ENCODE data around the gene HOPX.

HOPX gene

DNA sequence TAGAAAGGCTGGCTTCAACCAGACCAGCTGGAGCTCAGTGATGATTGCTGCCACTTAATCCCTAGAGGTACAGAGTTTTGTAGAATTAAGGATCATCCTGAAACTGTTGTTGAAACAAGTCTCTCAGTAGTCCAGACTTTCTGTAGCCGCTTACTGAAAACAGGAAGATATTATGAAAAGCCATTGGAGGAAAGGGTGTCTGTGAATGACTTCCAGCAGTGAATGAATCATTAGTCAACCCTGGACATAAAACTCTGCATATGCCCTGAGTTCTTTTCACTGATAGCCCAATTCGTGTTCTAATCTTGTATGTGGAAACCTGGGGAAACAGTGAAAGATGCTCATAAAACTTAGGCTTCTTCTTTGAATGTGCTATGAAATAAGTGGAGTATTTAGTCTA, 14.8 kb downstream of the HOPX start:
- no peak overlapping the region for H3K4me3 ChIP-seq (ENCODE audit: low read depth, low read length)
- DNase-seq (ENCODE audit: low read depth) = no peak
- TF ChIP-seq, protein P1, sequence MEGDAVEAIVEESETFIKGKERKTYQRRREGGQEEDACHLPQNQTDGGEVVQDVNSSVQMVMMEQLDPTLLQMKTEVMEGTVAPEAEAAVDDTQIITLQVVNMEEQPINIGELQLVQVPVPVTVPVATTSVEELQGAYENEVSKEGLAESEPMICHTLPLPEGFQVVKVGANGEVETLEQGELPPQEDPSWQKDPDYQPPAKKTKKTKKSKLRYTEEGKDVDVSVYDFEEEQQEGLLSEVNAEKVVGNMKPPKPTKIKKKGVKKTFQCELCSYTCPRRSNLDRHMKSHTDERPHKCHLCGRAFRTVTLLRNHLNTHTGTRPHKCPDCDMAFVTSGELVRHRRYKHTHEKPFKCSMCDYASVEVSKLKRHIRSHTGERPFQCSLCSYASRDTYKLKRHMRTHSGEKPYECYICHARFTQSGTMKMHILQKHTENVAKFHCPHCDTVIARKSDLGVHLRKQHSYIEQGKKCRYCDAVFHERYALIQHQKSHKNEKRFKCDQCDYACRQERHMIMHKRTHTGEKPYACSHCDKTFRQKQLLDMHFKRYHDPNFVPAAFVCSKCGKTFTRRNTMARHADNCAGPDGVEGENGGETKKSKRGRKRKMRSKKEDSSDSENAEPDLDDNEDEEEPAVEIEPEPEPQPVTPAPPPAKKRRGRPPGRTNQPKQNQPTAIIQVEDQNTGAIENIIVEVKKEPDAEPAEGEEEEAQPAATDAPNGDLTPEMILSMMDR (IDR thresholded peaks at IDR 0.05; ENCODE audit: control insufficient read depth, extremely low read depth, insufficient read depth) = no peak

DNA sequence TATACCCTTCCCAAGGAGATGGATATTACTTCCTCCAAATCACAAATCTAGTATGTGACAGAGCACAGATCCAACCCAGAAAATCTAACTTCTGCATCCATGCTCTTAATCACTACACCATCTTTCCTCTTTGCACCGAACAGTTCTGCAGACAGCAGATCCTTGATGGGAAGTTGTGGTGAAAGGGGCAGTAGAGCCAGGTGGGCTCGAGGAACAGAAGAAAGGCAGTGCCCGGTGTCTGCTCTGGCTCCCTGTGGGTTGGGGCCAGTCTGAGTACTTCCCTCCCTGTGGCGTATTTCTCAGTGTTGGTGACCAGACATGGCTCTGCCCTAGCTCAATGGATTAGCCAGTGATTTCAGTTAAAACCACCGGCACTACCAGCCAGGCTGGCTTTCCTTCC, 15.3 kb downstream of the HOPX start:
- H3K4me3 ChIP-seq (ENCODE audit: low read depth, low read length) = no peak overlapping the region
- TF ChIP-seq, protein P1 (IDR thresholded peaks at IDR 0.05; ENCODE audit: control insufficient read depth, extremely low read depth, insufficient read depth) = no peak
- DNase-seq (ENCODE audit: low read depth) = no peak

DNA sequence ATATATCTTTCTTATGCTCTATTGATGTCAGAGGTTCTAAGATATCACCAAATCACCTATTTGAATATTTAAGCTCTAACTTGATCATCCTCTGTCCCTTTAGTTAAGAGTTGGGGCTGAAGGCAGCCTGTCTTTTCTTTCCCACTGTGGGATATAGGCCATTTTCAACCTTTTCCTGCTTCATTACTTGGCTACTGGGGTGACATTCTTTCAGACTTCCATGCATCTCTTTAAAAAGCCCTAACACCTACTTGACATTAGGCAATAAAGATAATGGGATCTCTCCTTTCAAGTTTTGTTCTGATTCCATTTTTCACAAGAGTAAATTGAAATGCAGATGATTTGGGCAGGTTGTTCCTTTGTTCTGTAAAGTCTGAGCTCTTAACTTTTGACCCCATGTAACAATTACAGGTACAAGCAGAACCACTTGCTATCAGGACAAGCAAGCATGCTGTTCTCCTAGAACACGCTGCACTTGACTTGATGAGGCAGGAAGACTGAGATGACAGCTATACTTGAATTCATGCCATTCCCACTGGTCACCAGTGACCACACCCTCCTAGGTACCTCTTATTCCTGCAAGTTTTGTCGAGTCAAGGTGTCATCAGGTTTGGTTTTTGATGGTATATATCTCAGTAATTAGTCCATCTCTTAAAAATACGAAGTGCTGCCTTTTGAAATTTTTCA, 18.2 kb downstream of the HOPX start:
- no peak overlapping the region for H3K4me3 ChIP-seq (ENCODE audit: low read depth, low read length)
- TF ChIP-seq, protein P1 (IDR thresholded peaks at IDR 0.05; ENCODE audit: control insufficient read depth, extremely low read depth, insufficient read depth) = no peak
- no peak for DNase-seq (ENCODE audit: low read depth)

DNA sequence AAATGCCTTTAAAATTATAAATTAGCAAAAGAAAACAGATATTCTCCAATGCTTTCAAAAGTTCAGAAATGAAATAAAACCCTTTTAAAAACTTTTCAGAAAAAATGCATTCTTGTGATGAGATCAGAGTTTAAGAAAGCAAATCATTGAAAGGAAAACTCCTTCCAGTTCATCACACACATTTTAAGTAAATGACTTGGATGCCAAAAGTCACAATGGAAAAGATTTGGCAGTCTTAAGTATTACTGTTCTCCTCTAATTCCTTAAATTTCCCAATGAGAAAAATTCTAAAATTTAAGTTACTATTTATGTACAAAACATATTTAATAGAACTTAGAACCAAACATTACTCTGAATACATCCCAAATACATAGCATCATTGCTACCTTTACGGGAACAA, 21.1 kb downstream of the HOPX start:
- H3K4me3 ChIP-seq (ENCODE audit: low read depth, low read length) = no peak overlapping the region
- TF ChIP-seq, protein P1 (IDR thresholded peaks at IDR 0.05; ENCODE audit: control insufficient read depth, extremely low read depth, insufficient read depth) = no peak
- DNase-seq (ENCODE audit: low read depth) = no peak

DNA sequence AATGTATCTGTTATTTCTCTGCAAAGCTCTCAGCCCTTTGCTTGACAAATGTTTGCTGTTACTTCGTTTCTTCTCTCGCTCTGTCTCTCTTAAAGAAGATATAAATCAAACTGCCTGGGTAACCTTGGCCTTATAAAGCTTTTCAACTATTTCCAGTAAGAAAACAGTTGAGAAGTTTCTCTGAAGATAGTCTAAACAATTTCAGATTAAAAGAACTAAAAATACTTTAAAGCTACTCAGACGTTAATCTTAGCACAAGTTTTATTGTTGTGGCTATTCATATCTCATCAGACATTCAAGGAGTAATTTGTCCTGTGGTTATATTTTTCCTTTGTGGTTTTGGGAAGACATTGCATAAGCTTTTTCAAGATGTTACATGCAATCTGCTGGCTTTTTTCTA, 22.6 kb downstream of the HOPX start:
- TF ChIP-seq, protein P1 (IDR thresholded peaks at IDR 0.05; ENCODE audit: control insufficient read depth, extremely low read depth, insufficient read depth) = no peak
- DNase-seq (ENCODE audit: low read depth) = no peak
- no peak overlapping the region for H3K4me3 ChIP-seq (ENCODE audit: low read depth, low read length)

DNA sequence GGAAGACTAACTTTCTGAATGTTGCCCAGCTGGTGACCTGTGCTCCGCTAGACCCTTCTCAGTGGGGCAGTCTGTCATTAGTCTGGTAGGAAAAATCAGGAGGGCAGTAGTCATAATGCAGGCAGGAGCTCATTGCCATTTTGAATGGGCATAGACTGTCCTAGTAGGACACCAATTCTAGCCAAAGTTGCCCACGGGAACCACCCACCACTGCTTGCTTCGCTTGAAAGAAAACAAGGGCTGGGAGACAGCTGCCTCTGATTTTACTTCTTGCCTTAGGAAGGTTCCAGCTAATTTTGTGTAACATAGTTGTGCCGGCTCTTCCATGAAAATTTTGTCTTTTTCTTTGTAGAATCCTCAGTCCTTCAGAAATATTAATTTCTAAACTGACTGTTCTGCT, 23.3 kb downstream of the HOPX start:
- TF ChIP-seq, protein P1 (IDR thresholded peaks at IDR 0.05; ENCODE audit: control insufficient read depth, extremely low read depth, insufficient read depth) = no peak
- no peak for DNase-seq (ENCODE audit: low read depth)
- H3K4me3 ChIP-seq (ENCODE audit: low read depth, low read length) = no peak overlapping the region

DNA sequence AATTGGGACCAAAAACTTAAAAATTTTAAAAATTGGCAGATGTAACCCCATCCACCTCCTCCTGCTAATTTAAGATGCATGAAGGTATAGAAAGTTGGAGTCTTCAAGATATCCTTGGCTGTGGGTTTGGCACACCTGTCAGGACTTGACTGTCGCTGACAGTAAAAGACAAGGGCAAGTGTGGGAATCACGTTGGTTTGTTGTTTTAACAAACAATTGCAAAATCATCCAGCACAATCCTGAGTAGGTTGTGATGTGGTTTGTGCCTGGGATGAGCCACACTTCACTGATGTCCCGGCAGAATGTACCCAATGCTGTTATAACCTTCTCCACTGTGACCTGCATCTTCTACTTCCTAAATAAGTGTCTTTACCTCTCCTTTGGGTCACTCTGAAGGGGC, 24.0 kb downstream of the HOPX start:
- H3K4me3 ChIP-seq (ENCODE audit: low read depth, low read length) = no peak overlapping the region
- TF ChIP-seq, protein P1 (IDR thresholded peaks at IDR 0.05; ENCODE audit: control insufficient read depth, extremely low read depth, insufficient read depth) = no peak
- DNase-seq (ENCODE audit: low read depth) = no peak

Measured in LNCaP clone FGC (cell line).